ENCODE measurements around the gene MRFAP1.

Gene MRFAP1

GRCh38 chr4:6606465-6607235 is 33.8 kb upstream of the MRFAP1 start:
- no peak overlapping the region for H3K9ac ChIP-seq (ENCODE audit: low read length)
- no peak overlapping the region for H3K4me3 ChIP-seq (ENCODE audit: low read length)
- H3K36me3 ChIP-seq (replicated peaks; ENCODE audit: insufficient read depth, low read length): no peaks in the 10 kb centered on the region
- no peak overlapping the region for H2AFZ ChIP-seq (ENCODE audit: low read length)
- no peaks in the 10 kb centered on the region for H3K9me2 ChIP-seq (replicated peaks; ENCODE audit: insufficient read depth, low read length)
- no peaks in the 10 kb centered on the region for H3K9me3 ChIP-seq (replicated peaks; ENCODE audit: insufficient read depth, low read length)
- H4K20me1 ChIP-seq (ENCODE audit: insufficient read depth, low read length): no peaks in the 10 kb centered on the region
- no peaks in the 10 kb centered on the region for H3K79me2 ChIP-seq (ENCODE audit: low read length)
- H3K27me3 ChIP-seq (replicated peaks; ENCODE audit: insufficient read depth, low read length): no peaks in the 10 kb centered on the region
- H3K4me2 ChIP-seq (ENCODE audit: low read depth, low read length): no peak overlapping the region
- no peak overlapping the region for H3K27ac ChIP-seq (ENCODE audit: low read length)
- no peak for DNase-seq
- H3K4me1 ChIP-seq (ENCODE audit: low read length): no peaks in the 10 kb centered on the region
- no peak for TF ChIP-seq EZH2phosphoT487 (IDR thresholded peaks at IDR 0.05; ENCODE audit: low read length)
- TF ChIP-seq EZH2 (optimal IDR thresholded peaks at IDR 0.05; ENCODE audit: low read depth, low read length): no peak
- TF ChIP-seq CTCF (IDR thresholded peaks at IDR 0.05; ENCODE audit: low read length): no peak
- no peaks in the 10 kb centered on the region for H3F3A ChIP-seq (ENCODE audit: insufficient read depth, low read length)

- Histone ChIP-seq H3K36me3 (replicated peaks; ENCODE audit: insufficient read depth, low read length) (no peaks in the 10 kb centered on the region), H3K9me2 (replicated peaks; ENCODE audit: insufficient read depth, low read length) (no peaks in the 10 kb centered on the region), H3K27me3 (replicated peaks; ENCODE audit: insufficient read depth, low read length) (no peaks in the 10 kb centered on the region), H3K79me2 (ENCODE audit: low read length) (no peaks in the 10 kb centered on the region), H3K4me3 (ENCODE audit: low read length) (no peak overlapping the region), H3F3A (ENCODE audit: insufficient read depth, low read length) (no peaks in the 10 kb centered on the region), H2AFZ (ENCODE audit: low read length) (no peak overlapping the region), H3K9me3 (replicated peaks; ENCODE audit: insufficient read depth, low read length) (no peaks in the 10 kb centered on the region), H3K4me1 (ENCODE audit: low read length) (no peaks in the 10 kb centered on the region), H3K4me2 (ENCODE audit: low read depth, low read length) (no peak overlapping the region), H4K20me1 (ENCODE audit: insufficient read depth, low read length) (no peaks in the 10 kb centered on the region), H3K27ac (ENCODE audit: low read length) (no peak overlapping the region), H3K9ac (ENCODE audit: low read length) (no peak overlapping the region)
- DNase-seq: no peak
- TF ChIP-seq EZH2phosphoT487 (IDR thresholded peaks at IDR 0.05; ENCODE audit: low read length) (no peak), CTCF (IDR thresholded peaks at IDR 0.05; ENCODE audit: low read length) (no peak), EZH2 (optimal IDR thresholded peaks at IDR 0.05; ENCODE audit: low read depth, low read length) (no peak)
Observed at GRCh38 chr4:6607368-6608055, 33.0 kb upstream of the MRFAP1 start.

- no peak for TF ChIP-seq EZH2phosphoT487 (IDR thresholded peaks at IDR 0.05; ENCODE audit: low read length)
- TF ChIP-seq EZH2 (optimal IDR thresholded peaks at IDR 0.05; ENCODE audit: low read depth, low read length): no peak
- no peak for TF ChIP-seq CTCF (IDR thresholded peaks at IDR 0.05; ENCODE audit: low read length)
- Histone ChIP-seq H3K9me2 (replicated peaks; ENCODE audit: insufficient read depth, low read length) (no peaks in the 10 kb centered on the region), H3K79me2 (ENCODE audit: low read length) (no peaks in the 10 kb centered on the region), H2AFZ (ENCODE audit: low read length) (no peak overlapping the region), H3K4me1 (ENCODE audit: low read length) (no peaks in the 10 kb centered on the region), H3K9ac (ENCODE audit: low read length) (no peak overlapping the region), H3K4me2 (ENCODE audit: low read depth, low read length) (no peak overlapping the region), H3K27ac (ENCODE audit: low read length) (no peak overlapping the region), H3K4me3 (ENCODE audit: low read length) (no peak overlapping the region), H3K27me3 (replicated peaks; ENCODE audit: insufficient read depth, low read length) (no peaks in the 10 kb centered on the region), H3F3A (ENCODE audit: insufficient read depth, low read length) (no peaks in the 10 kb centered on the region), H4K20me1 (ENCODE audit: insufficient read depth, low read length) (no peaks in the 10 kb centered on the region), H3K36me3 (replicated peaks; ENCODE audit: insufficient read depth, low read length) (no peaks in the 10 kb centered on the region), H3K9me3 (replicated peaks; ENCODE audit: insufficient read depth, low read length) (no peaks in the 10 kb centered on the region)
- no peak for DNase-seq
Observed at GRCh38 chr4:6608758-6609414, 31.6 kb upstream of the MRFAP1 start.
